Lower lobe of right lung (tissue), 2 donors: ENCODE data around the gene TRAP1. TPM values are rescaled to one million over a fixed set of nuclear protein-coding genes. Genes with fewer than 3 reads are reported as not detected.

Experiments
- ATAC-seq, 2 donors: fragments of 200-7000 bp; cut with Tn5 transposase; one replicate each; pipeline ENCODE4 v1.9.1; 2020 to 2022; ENCODE audit warnings: mild to moderate bottlenecking in 2 of 2, moderate library complexity in 2 of 2
- DNase-seq: peaks from one replicate; pipeline ENCODE4 v3.0.0-alpha.2; 2020
- H3K27ac ChIP-seq: fragments of 200-600 bp; one replicate; pipeline ENCODE4 v1.8.0; 2022
- H3K27me3 ChIP-seq: fragments of 200-600 bp; one replicate; pipeline ENCODE4 v1.8.0; 2022; ENCODE audit warnings: low read depth
- H3K36me3 ChIP-seq: fragments of 200-600 bp; one replicate; pipeline ENCODE4 v1.8.0; 2022; ENCODE audit warnings: mild to moderate bottlenecking
- H3K4me1 ChIP-seq: fragments of 200-600 bp; one replicate; pipeline ENCODE4 v1.8.0; 2022
- H3K4me3 ChIP-seq: fragments of 200-600 bp; one replicate; pipeline ENCODE4 v1.8.0; 2022; ENCODE audit warnings: mild to moderate bottlenecking
- H3K9me3 ChIP-seq: fragments of 200-600 bp; one replicate; pipeline ENCODE4 v1.8.0; 2022
- CTCF ChIP-seq: fragments of 200-600 bp; IDR thresholded peaks from one replicate; pipeline ENCODE4 v1.8.0; 2022; ENCODE audit warnings: antibody characterized with exemption, mild to moderate bottlenecking
- intact Hi-C: fragments of 100-400 bp; cut with DNase I; formaldehyde crosslinking; loops from one replicate; pipeline ENCODE4 v1.11.0; 2022
- total RNA-seq: library from RNA; stranded (reverse); fragmentation: NEBNext Ultra II Directional; extraction: Animal tissue kit (Norgen Biotek cat#: 25700); gene quantifications from one replicate; pipeline ENCODE4 v1.2.1, GENCODE V29; 2021
- donor health status: DM: no; HTN: yes; CAD: no; lungs with severe emphysema.

TRAP1 gene
- total RNA-seq, 1 donor from 2014 or later: 51.8 TPM

GRCh38 chr16:3681206-3681605 is 36.1 kb downstream of the TRAP1 start:
- Histone ChIP-seq H3K4me3 (no peak overlapping the region), H3K9me3 (no peaks in the 10 kb centered on the region), H3K27ac (no peak overlapping the region), H3K27me3 (no peaks in the 10 kb centered on the region), H3K36me3 (peaks cover 81% of the 10 kb centered on the region), H3K4me1 (no peaks in the 10 kb centered on the region)
- intact Hi-C loops: no loop called here
- ATAC-seq (no peak), DNase-seq (no peak)
- no peak for TF ChIP-seq CTCF

DNA sequence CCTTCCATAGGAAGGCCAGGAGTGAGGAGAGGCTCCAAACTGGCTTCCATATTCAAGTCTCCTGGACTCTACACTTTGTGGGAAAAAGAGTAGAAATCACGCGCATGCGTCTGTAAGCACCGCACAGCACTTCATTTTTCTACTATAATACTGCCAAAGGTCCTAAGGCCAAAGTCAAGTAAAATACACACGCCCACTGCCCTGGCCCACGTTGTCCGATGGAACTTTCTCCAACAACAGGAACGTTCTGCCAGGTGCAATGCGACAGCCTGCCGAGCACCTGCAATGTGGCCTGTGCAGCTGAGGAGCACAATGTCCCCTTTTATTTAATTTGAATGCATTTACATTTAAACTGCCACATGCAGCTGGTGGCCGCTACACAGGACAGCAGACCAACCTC is 39.3 kb downstream of the TRAP1 start:
- DNase-seq (no peak), ATAC-seq (no peak)
- H3K4me1 ChIP-seq: no peaks in the 10 kb centered on the region
- H3K36me3 ChIP-seq: peaks cover 82% of the 10 kb centered on the region
- H3K27ac ChIP-seq: no peak overlapping the region
- H3K27me3 ChIP-seq: no peaks in the 10 kb centered on the region
- intact Hi-C loops: no loop called here
- H3K4me3 ChIP-seq: no peak overlapping the region
- no peak for TF ChIP-seq CTCF
- no peaks in the 10 kb centered on the region for H3K9me3 ChIP-seq

- peaks cover 83% of the 10 kb centered on the region for H3K36me3 ChIP-seq
Observed at GRCh38 chr16:3675601-3676130, 41.7 kb downstream of the TRAP1 start.

DNA sequence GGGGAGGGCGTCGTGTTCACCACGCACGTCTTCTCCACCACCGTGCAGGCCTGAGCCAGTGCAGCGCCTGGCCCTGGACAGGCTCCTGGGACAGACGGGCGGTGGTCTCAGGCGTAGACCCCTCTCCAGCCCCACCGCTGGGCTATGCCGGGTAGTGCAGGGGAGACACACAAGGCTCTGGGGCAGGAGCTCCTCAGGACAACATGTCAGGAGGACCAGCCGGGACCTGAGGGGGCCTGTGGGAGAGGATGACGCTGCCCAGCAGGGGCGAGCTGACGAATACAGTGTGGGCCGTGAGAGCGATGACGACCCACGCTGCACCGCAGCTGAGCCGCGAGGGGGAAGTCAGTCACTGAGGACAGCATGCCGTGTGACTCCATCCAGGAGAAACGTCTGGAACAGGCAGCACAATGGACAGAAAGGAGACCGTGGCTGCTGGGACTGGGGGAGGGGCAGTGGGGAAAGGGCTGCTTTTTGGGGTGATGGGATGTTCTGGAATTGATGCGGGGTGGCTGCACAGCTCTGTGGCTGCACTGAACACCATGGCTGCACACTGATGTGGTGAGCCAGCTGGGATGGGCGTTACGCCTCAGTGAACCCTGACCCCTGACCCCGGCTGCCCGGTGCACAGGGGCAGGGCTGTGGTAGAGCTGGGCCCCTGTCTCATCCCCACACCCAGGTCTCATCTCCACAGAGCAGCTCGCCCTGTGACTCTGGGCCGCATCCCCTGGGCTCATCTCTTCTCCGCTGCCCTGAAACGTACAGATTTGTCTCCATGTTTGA is 42.6 kb downstream of the TRAP1 start:
- intact Hi-C loops: no loop called here
- no peaks in the 10 kb centered on the region for H3K4me1 ChIP-seq
- ATAC-seq (no peak), DNase-seq (no peak)
- no peaks in the 10 kb centered on the region for H3K27me3 ChIP-seq
- no peak overlapping the region for H3K27ac ChIP-seq
- H3K9me3 ChIP-seq: no peaks in the 10 kb centered on the region
- peaks cover 77% of the 10 kb centered on the region for H3K36me3 ChIP-seq
- no peak overlapping the region for H3K4me3 ChIP-seq
- no peak for TF ChIP-seq CTCF

More at GRCh38 chr16:3675601-3676130, 41.7 kb downstream of the TRAP1 start:
- Histone ChIP-seq H3K4me3 (no peak overlapping the region), H3K4me1 (no peaks in the 10 kb centered on the region), H3K27ac (no peak overlapping the region), H3K9me3 (no peaks in the 10 kb centered on the region), H3K27me3 (no peaks in the 10 kb centered on the region)
- DNase-seq (no peak), ATAC-seq (no peak)
- no peak for TF ChIP-seq CTCF
- intact Hi-C loops: no loop called here

DNA sequence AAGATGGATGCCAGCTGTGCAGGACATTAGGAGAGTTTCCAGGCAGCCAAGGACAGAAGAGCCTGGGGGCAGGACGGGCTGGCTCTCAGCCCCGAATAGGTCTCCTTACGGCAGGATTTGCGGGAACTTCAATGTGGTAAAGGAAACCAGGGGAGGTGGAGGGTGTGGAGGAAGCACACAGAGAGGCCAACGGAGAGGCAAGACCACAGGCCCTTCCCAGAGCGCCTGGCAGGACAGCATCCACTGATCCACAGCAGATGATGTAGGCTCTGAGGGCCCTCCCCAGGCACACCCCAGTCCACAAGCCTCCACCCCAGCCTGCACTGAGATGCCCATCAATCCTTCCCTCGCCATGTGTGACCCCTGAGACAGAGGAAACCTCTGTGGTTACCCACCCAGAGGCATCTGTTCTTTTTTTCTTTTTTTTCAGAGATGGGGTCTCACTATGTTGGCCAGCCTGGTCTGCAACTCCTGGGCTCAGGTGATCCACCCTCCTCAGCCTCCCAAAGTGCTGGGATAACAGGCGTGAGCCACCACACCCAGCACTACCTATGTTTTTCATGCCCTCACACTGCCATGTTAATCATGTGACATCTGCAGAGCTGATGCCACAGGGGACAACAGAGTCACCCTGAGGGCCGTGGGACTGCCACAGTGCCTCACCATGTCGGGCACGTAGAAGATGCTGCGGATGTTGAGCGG is 43.5 kb downstream of the TRAP1 start:
- no peaks in the 10 kb centered on the region for H3K4me1 ChIP-seq
- DNase-seq: no peak
- H3K9me3 ChIP-seq: no peaks in the 10 kb centered on the region
- intact Hi-C loops: no loop called here
- peaks cover 71% of the 10 kb centered on the region for H3K36me3 ChIP-seq
- no peak for TF ChIP-seq CTCF
- H3K27me3 ChIP-seq: no peaks in the 10 kb centered on the region
- H3K4me3 ChIP-seq: no peak overlapping the region
- H3K27ac ChIP-seq: no peak overlapping the region
- ATAC-seq: no peak
